ENCODE measurements around the gene SMURF1.
"Not testable (repeated sequence)": the region's sequence is repeated elsewhere in the genome, so short reads cannot be mapped to it uniquely, and the experiment has no call there.

Gene SMURF1

DNA sequence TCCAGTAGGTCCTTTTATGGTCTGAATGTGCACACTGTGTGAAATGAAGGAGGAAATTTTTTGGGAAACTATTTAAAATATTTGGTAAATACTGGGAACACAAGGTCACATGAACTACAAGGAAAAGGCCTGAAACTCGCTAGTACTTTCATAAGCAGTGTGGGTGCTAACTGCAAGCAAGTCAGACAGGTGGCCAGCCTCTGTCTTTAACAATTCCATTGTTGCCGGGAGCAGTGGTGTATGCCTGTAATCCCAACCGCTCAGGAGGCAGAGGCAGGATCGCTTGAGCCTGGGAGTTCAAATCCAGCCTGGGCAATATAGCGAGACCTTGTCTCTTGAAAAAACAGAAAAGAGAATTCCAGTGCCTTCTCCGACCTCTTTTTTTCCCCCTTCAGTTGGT lies 37.5 kb downstream of the SMURF1 start:
- TF ChIP-seq, protein P1, sequence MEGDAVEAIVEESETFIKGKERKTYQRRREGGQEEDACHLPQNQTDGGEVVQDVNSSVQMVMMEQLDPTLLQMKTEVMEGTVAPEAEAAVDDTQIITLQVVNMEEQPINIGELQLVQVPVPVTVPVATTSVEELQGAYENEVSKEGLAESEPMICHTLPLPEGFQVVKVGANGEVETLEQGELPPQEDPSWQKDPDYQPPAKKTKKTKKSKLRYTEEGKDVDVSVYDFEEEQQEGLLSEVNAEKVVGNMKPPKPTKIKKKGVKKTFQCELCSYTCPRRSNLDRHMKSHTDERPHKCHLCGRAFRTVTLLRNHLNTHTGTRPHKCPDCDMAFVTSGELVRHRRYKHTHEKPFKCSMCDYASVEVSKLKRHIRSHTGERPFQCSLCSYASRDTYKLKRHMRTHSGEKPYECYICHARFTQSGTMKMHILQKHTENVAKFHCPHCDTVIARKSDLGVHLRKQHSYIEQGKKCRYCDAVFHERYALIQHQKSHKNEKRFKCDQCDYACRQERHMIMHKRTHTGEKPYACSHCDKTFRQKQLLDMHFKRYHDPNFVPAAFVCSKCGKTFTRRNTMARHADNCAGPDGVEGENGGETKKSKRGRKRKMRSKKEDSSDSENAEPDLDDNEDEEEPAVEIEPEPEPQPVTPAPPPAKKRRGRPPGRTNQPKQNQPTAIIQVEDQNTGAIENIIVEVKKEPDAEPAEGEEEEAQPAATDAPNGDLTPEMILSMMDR (IDR thresholded peaks at IDR 0.05; ENCODE audit: low read depth, low read length, missing control alignments) = no peak
- no peak overlapping the region for H3K4me3 ChIP-seq (replicated peaks; ENCODE audit: low read depth, low read length)
- DNase-seq (ENCODE audit: extremely low read depth, low read depth) = no peak

DNA sequence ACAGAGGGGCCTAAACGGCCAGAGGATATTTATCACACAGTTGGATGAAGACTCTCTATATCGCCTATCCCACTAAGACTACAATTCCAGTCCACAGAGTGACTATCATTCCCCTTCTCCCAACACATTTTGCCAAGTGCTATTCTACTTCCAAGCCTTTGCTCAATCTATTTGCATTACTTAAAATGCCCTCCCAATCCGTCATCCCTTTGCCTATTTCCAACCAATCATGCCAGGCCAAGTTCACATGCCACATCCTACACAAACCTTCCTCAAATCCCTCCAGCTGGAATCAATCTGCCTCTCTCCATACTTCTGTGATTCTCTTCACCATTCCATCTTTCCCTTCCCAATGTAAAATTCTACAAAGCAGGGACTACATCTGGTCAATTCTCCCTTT lies 38.2 kb downstream of the SMURF1 start:
- TF ChIP-seq, protein P1 (IDR thresholded peaks at IDR 0.05; ENCODE audit: low read depth, low read length, missing control alignments) = no peak
- no peak overlapping the region for H3K4me3 ChIP-seq (replicated peaks; ENCODE audit: low read depth, low read length)
- no peak for DNase-seq (ENCODE audit: extremely low read depth, low read depth)

DNA sequence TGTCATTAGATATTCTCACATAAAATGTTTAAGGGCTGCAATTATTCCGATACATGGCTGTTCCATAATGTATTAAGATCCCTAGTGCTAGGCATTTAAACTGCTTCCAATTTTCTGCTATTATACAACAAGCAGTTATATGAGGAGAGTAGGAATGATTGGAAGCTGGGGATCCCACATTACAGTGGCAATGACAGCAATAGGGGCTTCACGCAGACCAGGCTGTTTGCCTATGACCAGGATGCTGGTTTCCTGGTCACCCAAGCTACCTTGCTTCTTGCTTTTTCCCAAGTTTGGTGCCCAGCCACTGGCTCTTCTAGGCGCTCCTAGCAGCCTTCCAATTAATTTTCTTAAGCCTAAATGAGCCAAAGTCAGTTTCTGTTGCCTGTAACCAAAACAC lies 39.3 kb downstream of the SMURF1 start:
- no peak for DNase-seq (ENCODE audit: extremely low read depth, low read depth)
- TF ChIP-seq, protein P1 (IDR thresholded peaks at IDR 0.05; ENCODE audit: low read depth, low read length, missing control alignments) = no peak
- no peak overlapping the region for H3K4me3 ChIP-seq (replicated peaks; ENCODE audit: low read depth, low read length)

DNA sequence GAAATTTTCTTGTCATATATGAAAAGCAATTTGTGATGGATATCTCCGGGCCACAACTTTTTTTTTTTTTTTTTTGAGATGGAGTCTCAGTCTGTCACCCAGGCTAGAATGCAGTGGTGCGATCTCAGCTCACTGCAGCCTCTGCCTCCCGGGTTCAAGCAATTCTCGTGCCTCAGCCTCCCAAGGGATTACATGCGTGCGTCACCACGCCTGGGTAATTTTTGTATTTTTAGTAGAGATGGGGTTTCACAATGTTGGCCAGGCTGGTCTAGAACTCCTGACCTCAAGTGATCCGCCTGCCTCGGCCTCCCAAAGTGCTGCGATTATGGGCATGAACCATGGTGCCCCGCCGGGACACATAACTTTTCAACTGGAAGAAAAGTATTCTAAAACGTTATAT lies 40.1 kb downstream of the SMURF1 start:
- not testable (repeated sequence) for DNase-seq (ENCODE audit: extremely low read depth, low read depth); H3K4me3 ChIP-seq (replicated peaks; ENCODE audit: low read depth, low read length)

DNA sequence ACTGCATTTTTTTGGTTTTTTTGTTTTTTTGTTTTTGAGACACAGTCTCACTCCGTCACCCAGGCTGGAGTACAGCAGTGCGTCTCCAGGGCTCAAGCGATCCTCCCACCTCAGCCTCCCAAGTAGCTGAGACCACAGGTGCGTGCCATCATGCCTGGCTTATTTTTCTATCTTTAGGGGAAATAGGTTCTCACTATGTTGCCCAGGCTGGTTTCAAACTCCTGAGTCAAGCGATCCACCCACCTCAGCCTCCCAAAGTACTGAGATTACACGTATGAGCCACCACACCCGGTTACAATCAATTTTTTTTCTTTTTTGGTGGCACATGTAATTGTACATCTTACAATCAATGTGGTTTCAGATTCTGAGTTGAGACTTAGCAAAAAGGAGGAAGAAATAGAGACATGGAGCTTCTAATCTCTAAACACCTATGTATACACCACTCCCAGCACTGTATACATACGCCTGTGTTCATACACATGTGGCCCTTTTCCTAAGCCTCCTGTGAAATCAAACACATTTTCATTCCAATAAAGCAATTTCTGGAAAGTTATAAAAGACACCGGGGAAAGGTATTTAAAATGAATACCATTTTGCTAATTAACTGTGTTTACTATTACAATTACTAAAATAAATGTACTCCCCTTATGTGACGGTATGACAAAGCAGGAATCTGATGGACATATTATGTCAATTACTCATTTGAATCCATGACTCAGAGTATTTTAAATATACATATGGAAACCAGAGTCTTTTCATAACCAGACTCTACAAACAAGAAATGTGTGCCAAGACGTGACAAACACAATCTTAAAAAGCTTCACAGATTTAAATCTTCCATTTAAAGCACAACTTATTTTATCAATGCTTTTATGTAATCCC lies 40.9 kb downstream of the SMURF1 start:
- TF ChIP-seq, protein P1 (IDR thresholded peaks at IDR 0.05; ENCODE audit: low read depth, low read length, missing control alignments) = no peak
- no peak for DNase-seq (ENCODE audit: extremely low read depth, low read depth)
- no peak overlapping the region for H3K4me3 ChIP-seq (replicated peaks; ENCODE audit: low read depth, low read length)

DNA sequence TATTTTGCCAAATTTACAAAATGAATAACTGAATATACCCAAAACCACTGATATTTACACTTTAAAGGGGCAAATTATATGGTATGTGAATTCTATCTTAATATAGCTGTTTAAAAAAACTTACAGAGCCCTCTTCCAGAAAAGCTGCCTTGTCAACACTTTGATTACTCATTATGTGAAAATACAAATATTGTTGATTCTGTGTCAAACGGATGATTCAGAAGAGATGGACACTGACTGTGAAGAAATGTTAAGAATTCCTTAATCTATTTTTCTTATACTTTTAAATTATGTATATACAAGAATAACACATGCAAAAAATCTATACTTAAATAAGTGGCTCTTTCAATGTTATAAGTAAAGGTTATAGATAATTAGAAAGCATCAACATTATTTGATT lies 41.5 kb downstream of the SMURF1 start:
- no peak for DNase-seq (ENCODE audit: extremely low read depth, low read depth)
- H3K4me3 ChIP-seq (replicated peaks; ENCODE audit: low read depth, low read length) = no peak overlapping the region
- TF ChIP-seq, protein P1 (IDR thresholded peaks at IDR 0.05; ENCODE audit: low read depth, low read length, missing control alignments) = no peak

DNA sequence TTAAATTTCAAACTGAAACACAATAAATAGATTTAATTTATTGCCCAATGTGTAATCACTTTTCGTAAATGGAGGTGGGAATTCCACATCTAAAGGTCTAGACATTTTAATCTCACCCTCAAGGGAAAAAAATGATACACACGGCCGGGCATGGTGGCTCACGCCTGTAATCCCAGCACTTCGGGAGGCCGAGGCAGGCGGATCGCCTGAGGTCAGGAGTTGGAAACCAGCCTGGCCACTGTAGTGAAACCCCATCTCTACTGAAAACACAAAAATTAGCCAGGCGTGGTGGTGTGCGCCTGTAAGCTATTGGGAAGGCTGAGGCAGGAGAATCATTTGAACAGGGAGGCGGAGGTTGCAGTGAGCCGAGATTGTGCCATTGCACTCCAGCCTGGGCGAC lies 42.4 kb downstream of the SMURF1 start:
- not testable (repeated sequence) for H3K4me3 ChIP-seq (replicated peaks; ENCODE audit: low read depth, low read length); DNase-seq (ENCODE audit: extremely low read depth, low read depth)
